NCI-H526 treated with DMSO at 0.1 percent for 48 hours (cell line): ENCODE measurements around the gene AIG1.
"Not testable (repeated sequence)": the region's sequence is repeated elsewhere in the genome, so short reads cannot be mapped to it uniquely, and the experiment has no call there.

Experiments
- DNase-seq: peaks from one replicate; lab custom pipeline; 2025; lab: John Stamatoyannopoulos, UW

Gene AIG1

GRCh38 chr6:143127941-143128680, 67.4 kb downstream of the AIG1 start:
- DNase-seq = no peak

DNA sequence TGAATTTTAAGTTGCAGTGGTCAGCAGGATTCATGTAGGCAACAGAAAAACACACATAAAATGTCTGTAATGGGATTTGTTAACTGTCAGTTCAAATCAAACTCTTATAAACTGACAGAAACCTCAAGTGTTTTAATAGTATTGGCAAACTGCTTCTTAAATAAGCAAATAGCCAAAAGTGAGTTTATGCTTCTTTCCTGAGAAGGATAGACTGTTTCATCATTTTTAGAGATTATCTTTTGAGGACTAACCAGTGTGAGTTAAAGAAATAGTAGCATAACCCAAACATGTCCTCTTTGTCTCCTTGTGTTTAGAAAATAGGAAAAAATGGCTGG, 68.0 kb downstream of the AIG1 start:
- no peak for DNase-seq

DNA sequence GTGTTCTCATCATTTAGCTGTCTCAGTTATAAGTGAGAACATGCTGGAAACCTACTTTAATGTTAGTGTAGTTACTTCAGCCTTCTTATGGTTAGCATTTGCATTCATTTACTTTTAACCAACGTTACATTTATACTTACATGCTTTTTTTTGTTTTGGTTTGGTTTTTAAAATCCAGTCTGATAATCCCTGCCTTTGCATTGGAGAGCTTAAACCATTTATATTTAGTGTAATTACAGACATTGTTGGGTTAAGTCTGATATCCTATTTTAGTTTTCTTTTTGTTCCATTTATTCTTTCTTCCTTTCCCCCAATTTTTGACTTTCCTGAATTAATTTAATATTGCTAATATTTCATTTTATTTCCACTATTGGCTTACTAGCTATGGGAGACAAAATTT, 70.2 kb downstream of the AIG1 start:
- no peak for DNase-seq

DNA sequence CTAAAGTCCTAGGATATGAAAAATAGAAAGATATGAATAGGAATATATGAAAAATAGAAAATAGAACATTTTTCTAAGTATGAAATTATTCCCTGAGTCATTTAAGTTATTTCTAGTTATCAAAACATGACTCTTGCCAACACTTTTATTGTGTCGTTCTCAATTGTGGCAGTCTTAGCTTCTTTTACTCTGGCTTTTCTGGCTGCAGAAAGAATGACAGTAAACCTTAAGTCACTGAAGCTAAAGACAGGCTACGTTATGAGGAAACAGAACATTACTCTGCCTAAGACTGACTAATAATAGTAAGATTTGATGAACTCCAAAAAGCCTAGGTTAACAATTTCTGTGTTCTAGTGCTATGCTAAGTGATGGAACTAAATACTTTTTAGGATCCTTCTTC, 74.6 kb downstream of the AIG1 start:
- DNase-seq = no peak

- DNase-seq = no peak
Measured at GRCh38 chr6:143135797-143136561, 75.3 kb downstream of the AIG1 start.

DNA sequence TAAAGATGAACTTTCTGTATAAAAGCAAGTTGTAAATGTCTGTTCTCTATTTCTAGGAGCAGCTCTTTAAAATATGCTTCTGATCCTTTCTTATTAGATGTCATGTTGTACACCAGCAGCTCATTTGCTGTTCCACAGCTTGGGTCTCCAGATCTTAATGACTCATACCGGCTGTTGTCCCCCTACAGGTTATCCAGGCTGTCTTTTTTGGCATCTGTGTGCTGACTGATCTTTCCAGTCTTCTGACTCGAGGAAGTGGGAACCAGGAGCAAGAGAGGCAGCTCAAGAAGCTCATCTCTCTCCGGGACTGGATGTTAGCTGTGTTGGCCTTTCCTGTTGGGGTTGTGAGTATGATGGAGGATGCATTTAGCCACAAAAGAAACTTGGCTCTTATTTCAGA, 76.0 kb downstream of the AIG1 start:
- DNase-seq = no peak

DNA sequence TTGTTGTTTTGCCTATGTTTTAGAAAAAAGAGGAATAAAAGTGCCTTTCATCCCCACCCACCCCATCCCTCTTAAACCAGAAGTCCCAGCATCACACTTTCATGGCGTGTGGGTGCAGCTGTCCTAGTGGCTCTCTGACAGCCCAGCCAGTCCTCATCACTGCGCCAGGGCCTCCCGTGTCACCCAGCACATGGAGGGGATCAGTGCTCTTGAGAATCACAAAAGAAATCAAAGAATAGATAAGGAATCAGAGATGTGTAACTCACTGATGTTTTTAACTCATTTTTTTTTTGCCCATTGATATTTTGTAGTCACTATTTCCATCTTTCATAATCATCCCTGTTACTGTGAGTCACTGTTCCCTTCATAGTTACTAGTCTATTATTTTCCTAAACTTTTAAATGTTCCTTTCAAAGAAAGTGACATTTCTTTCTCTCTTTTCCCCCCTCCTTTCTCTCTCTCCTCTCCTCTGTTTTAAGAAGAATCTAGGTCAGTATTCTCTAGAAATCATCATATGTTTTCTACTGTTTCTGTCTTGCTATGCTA, 78.6 kb downstream of the AIG1 start:
- no peak for DNase-seq

DNA sequence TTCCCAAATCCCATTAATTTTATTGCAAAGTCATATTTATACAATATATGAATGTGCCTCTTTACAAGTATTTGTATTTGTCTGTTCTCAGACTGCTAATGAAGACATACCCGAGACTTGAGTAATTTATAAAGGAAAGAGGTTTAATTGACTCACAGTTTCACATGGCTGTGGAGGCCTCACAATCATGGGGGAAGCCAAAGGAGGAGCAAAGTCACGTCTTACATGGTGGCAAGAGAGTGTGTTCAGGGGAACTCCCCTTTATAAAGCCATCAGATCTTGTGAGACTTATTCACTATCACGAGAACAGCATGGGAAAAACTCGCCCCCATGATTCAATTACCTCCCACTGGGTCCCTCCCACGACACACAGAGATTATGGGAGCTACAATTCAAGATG, 79.2 kb downstream of the AIG1 start:
- DNase-seq = not testable (repeated sequence)

DNA sequence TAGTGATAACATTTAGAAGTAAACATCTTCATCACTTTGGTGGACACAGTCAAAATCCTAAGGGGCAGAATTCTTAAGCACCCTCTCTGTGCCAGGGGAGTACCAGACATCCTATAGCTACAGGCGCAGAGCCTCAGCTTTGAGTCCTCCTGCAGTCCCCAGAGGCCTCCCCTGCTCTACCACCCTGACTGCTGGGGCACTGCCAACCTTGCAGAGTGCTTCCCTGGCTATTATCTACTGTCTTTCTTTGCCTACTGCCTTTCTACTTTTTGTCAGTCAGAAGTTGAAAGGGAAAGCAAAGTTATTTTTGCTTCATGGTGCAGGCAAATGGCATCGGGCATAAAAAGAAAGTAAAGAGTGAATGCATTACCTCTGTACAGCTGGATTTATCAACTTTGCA, 80.1 kb downstream of the AIG1 start:
- DNase-seq = no peak

- no peak for DNase-seq
Measured at GRCh38 chr6:143141442-143141841, 80.8 kb downstream of the AIG1 start.

GRCh38 chr6:143146186-143146851, 85.6 kb downstream of the AIG1 start:
- no peak for DNase-seq

GRCh38 chr6:143149771-143150170, 89.1 kb downstream of the AIG1 start:
- DNase-seq = no peak

- DNase-seq = no peak
Measured at GRCh38 chr6:143150281-143150680, 89.6 kb downstream of the AIG1 start.

DNA sequence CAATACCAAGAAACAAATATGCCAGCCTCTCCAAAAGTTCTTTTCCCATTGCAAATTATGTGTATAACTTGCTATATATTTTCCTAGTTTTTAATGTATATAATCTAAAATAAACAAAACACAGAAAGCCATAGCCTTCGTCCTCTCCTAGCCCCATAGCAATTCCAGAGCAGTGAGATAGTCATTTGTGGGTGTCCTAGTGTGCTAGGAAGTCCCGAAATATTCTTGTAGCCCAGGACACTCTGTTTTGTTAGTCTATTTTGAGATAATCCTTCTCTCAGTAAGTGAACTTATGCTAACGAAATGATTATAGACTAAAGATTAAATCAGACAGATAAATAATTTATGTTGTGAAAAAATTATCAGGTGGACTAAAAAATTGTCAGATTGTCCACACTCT, 90.7 kb downstream of the AIG1 start:
- no peak for DNase-seq

GRCh38 chr6:143155681-143156080, 95.0 kb downstream of the AIG1 start:
- no peak for DNase-seq

DNA sequence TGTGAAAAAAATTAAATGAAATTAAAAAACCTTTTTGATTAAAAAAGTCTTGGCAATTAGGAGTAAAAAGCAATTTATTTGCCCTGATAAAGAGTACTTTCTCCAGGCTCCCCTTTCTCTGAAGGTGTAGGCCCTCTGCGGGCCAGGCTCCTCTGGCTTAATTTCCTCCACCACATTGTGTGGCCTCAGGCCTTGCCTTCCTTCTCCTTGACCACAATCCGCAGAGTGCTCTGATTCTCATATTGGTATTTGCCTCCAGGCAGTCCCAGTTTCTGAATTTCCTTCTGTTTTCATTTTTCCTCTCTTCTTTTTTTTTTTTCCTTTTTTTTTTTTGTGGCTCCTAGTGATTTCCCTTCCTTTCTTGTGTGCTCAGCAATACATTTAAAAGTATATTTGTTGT, 96.4 kb downstream of the AIG1 start:
- no peak for DNase-seq

DNA sequence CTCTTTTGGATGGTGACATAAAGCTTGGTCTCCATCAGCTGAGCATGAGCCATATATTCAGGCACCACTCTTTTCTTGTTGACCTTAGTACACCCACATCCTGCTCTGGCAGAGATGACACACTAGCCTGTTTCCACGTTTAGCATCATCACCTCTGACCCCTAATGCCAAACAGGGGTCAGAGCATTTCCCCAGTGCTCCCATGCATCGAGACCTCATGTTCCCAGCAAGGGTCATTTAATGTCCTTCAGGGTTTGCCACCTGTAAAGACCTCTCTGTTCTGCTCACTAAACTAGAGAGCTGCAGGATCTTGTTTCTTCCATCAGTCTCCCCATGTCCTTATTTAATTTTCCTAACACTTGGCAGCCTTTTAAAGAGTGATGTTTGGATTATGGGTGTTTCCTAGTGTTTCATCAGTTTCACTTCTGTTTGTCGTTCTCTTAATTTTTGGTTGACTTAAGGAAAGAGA, 97.5 kb downstream of the AIG1 start:
- no peak for DNase-seq

DNA sequence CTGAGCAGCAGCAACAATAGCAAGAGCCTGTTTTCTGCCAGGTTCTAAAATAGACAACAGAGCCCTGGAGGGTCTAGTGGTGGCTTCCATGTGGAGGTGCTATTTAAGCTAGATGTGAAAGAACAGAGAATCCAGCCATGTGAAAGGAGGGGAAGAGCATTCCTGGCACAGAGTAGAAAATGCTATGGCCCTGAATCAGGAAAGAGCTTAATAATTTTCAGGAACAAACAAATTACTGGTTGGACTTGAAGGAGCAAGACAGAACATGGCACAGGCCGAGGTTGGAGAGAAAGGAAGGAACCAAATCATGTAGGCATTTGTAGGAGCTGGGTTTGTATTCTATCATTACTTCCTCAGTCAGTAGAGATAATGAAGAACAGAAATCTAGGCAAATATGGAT, 98.3 kb downstream of the AIG1 start:
- no peak for DNase-seq

GRCh38 chr6:143160015-143160414, 99.3 kb downstream of the AIG1 start:
- no peak for DNase-seq

- DNase-seq = no peak
Measured at GRCh38 chr6:143160439-143161220, 99.9 kb downstream of the AIG1 start.

- DNase-seq = no peak
Measured at GRCh38 chr6:143163621-143164020, 102.9 kb downstream of the AIG1 start.

DNA sequence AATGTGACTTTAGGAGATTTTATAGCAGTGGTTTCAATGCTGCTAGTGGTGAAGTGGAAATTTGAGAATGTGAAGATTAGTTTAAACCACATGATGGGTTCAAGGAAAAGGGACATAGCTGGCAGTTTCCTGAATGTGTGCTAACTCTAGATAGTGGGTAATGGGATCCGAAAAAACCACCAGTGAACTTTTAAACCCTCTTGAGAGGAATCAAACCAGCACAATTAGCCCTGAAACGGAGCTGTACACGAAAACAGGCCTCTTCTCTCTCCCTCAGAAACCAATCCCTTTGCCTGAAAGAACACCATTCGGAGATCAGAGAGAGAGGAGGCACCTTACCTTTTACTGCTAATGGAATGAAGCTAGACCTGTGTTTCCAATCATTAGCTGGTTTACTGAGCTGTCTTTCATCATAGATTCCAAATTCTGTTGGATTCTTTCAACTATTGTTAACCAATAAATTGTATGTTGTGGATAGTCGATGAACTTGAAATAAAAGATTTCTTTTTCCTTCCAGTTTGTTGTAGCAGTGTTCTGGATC, 103.9 kb downstream of the AIG1 start:
- DNase-seq = no peak
